T47D (cell line): ENCODE measurements around the gene NSRP1.
"Not testable (repeated sequence)": the region's sequence is repeated elsewhere in the genome, so short reads cannot be mapped to it uniquely, and the experiment has no call there.

ENCODE experiments used
- DNase-seq, 2 experiments: peaks; one replicate each; pipeline versions ENCODE4 v3.0.0 to v3.0.0-alpha.2; 2011 to 2012; ENCODE audit warnings: low read depth in 1 of 2, low spot score in 1 of 2
- JUND ChIP-seq: IDR thresholded peaks from 2 replicates; pipeline ENCODE4 v1.6.1; 2012; ENCODE audit warnings: low read depth
- in situ Hi-C: cut with HindIII; loops from 2 replicates; pipeline ENCODE4 v1.10.0; 2016; ENCODE audit warnings: low sequenced_read_pairs, low pct_unique_long_range_greater_than_20kb

NSRP1 gene

DNA sequence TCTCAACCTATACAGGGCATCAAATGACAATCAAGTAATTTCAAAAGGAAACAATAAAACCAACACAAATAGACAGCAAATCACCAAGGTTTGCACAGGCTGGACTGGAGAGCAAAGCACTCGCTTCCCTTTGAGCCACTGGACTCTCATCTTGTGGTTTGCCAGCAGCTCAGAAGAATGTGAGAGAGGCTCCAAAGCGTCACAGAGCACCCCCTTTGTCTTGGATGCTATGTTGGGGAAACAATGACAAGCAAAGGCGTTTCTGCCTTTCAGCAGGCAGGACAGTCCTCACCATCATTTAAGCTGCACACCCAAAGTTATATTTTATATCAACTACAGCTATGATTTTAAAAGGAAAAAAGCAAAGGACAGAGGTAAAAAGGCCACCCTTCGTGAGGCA, 105.6 kb downstream of the NSRP1 start:
- DNase-seq, result no peak
- in situ Hi-C loops, result no loop called here
- TF ChIP-seq JUND, result no peak

DNA sequence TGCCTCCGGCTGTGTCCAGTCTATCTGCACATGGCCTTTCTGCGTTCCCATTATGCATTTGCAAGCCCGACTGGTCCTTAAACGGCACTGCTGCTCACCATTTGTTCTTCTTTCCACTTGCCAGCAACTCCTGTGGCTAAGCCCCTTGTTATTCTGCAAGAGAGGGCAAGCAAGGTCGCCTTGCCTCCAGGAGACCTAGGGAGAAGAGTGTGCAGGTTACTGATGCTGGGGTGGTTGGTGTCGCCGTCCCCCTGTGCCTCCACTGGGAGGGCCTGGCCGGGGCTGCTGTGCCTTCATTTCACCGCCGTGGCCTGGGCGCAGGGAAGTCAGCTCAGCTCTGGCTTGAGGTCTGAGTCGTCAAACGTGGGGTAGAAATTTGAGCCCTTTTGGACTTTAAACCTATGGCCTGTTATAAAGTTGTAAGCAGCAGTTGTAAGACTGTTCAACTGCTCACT, 106.1 kb downstream of the NSRP1 start:
- TF ChIP-seq JUND, result no peak
- in situ Hi-C loops, result no loop called here
- no peak for DNase-seq

GRCh38 chr17:30224419-30224960, 107.9 kb downstream of the NSRP1 start:
- in situ Hi-C loops, result no loop called here
- TF ChIP-seq JUND, result no peak
- no peak for DNase-seq

- TF ChIP-seq JUND, result no peak
- in situ Hi-C loops, result no loop called here
- DNase-seq, result no peak
These were observed 108.5 kb downstream of the NSRP1 start for GRCh38 chr17:30225112-30225511.

DNA sequence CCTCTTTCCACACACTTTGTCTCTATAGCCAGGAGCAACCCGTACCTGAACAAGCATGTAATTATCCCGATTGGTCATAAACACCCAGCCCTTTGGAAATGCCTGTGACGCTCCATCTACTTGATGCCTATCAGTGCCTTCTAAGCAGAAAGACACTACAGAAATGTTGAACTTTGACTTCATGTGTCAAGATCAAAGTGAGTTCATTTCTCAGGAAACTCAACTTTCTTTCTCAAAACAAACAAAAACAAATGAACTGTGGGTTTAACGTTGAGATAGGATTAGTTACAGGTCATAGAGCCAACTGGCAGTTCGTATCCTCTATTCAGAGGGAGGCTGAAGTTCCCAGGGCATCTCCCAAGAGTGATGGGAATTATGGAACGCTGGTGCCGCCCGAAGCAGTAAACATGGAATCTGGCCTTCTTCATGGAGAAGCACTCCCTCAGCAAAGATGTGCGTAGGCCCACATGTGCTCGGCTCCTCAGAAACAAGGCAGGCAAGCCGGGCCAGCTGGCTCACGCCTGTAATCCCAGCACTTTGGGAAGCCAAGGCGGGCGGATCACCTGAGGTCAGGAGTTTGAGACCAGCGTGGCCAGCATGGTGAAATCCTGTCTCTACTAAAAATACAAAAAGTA, 109.4 kb downstream of the NSRP1 start:
- TF ChIP-seq JUND, result no peak
- DNase-seq, result peak; percentile 45 to 52
- in situ Hi-C loops, result no loop called here

- no peak for TF ChIP-seq JUND
- peak in 1 of 2 experiments; percentile 56 for DNase-seq
- in situ Hi-C loops, result no loop called here
These were observed 110.3 kb downstream of the NSRP1 start for GRCh38 chr17:30226878-30227277.

DNA sequence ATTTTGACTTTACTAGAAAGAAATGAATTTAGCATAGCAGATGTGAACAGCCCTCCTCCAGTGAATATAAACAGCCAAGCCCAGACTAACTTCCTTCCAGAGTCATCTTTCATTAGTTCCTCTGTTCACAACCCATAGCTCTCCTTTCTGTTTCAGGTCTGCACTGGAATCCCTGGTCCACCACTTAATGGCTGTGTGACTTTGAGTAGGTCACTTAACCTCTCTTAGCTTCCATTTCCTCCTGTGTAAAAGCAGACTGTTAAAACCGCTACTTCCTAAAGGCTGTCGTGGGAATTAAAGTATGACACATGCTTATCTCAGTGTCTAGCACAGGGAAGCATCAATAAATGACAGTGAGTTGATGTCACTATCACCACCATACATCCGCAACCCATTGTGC, 111.4 kb downstream of the NSRP1 start:
- no peak for DNase-seq
- TF ChIP-seq JUND, result no peak
- in situ Hi-C loops, result no loop called here

- TF ChIP-seq JUND, result no peak
- in situ Hi-C loops, result no loop called here
- no peak for DNase-seq
These were observed 112.4 kb downstream of the NSRP1 start for GRCh38 chr17:30229012-30229411.

- DNase-seq, in situ Hi-C loops: not testable (repeated sequence)
These were observed 113.4 kb downstream of the NSRP1 start for GRCh38 chr17:30230009-30230408.

DNA sequence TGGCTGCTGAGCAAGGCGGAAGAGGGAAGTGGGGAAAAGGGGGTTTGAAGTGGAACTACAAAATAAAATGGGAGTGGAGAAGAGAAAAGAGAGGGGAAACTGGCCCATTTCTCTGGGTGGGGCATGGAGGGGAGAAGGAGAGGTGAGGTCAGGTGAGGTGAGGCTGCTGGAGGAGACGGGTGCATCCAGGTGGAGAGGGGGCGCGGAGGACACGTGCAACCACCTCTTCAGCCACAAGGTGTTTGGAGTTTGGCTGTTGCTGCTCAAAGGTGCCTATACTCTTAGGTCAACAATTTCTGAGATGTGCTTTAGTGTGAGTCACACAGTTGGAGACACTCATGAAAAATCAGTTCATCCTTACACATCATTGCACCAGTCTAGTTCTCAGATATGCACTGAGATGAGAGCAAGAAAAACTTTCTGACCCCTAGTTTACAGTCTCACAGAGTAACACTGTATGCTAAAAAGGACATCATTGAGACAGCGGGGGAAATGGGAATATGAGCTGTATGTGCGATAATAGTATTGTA, 114.0 kb downstream of the NSRP1 start:
- TF ChIP-seq JUND, result no peak
- in situ Hi-C loops, result no loop called here
- no peak for DNase-seq

- TF ChIP-seq JUND, result no peak
- no peak for DNase-seq
- in situ Hi-C loops, result no loop called here
These were observed 115.6 kb downstream of the NSRP1 start for GRCh38 chr17:30232015-30232823.

- no peak for TF ChIP-seq JUND
- DNase-seq, result no peak
- in situ Hi-C loops, result no loop called here
These were observed 116.3 kb downstream of the NSRP1 start for GRCh38 chr17:30232824-30233427.

DNA sequence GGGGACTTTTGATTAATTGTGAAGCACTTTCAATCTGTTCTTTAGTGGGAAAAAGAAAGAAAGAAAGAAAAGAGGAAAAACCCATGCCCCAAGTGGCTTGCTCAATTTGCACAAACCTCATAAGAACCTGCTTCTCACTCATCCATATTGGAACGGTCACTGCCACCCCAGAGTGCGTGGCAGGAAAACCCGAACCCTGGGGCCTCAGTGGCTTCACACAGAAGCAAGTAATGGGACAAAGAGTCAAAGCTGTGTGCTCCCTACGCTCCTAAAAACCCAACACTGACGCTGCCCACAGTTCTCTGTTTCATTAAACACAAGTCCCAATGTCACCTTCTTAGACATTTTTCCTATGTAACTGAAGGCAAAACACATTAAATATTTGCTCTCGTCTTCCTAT, 117.7 kb downstream of the NSRP1 start:
- in situ Hi-C loops, result no loop called here
- no peak for DNase-seq
- no peak for TF ChIP-seq JUND
